HepG2 (cell line): ENCODE data around the gene PRKD2. TPM values are rescaled to one million over a fixed set of nuclear protein-coding genes. Genes with fewer than 3 reads are reported as not detected.

Source experiments
- ATAC-seq: fragments of 200-7000 bp; cut with Tn5 transposase; 3 replicates; pipeline ENCODE4 v1.9.1; 2020; ENCODE audit warnings: mild to moderate bottlenecking, moderate library complexity
- BruUV-seq: library from RNA; stranded (reverse); fragments of 400-500 nt; replicated peaks from 2 replicates; lab custom pipeline; 2021; lab: Mats Ljungman, UMichigan
- CTCF ChIA-PET: fragments of 300-600 bp; formaldehyde crosslinking; extraction: SDS; loops from one replicate; lab custom pipeline; 2021; ENCODE audit warnings: low total read pairs, inconsistent platforms, low intra/inter-chr PET ratio; lab: Yijun Ruan, JAX
- POLR2A ChIA-PET: fragments of 350-600 bp; sonication (Branson Sonifier 250); formaldehyde crosslinking; loops from one replicate; lab custom pipeline; 2020; ENCODE audit warnings: antibody characterized with exemption, inconsistent platforms; lab: Yijun Ruan, JAX
- DNase-seq: peaks from one replicate; pipeline ENCODE4 v3.0.0-alpha.2; 2015; ENCODE audit warnings: low spot score
- FAIRE-seq: peaks from 3 replicates; lab custom pipeline; 2011; peaks lifted over from hg19 to GRCh38; lab: Jason Lieb, UNC
- H2AFZ ChIP-seq: one replicate; pipeline ENCODE4 v1.6.1; 2011; ENCODE audit warnings: low read length, inconsistent platforms
- H3K27ac ChIP-seq: fragments of 300-600 bp; 3 replicates; pipeline ENCODE4 v1.8.0; 2011; ENCODE audit warnings: mixed run types, mild to moderate bottlenecking, mixed read lengths, low read length, inconsistent platforms; ENCODE audit not compliant: insufficient read depth; ENCODE audit errors: extremely low read length
- H3K27me3 ChIP-seq, 2 experiments: fragments of 200-600 bp in 1 of 2; 2 replicates in 1 of 2; 3 replicates in 1 of 2; pipeline versions ENCODE4 v1.6.0 to v1.8.0; 2011; ENCODE audit warnings: low read length in 2 of 2, mild to moderate bottlenecking in 2 of 2, moderate library complexity in 2 of 2, inconsistent platforms in 1 of 2; ENCODE audit not compliant: insufficient read depth in 2 of 2, control insufficient read depth in 1 of 2
- H3K36me3 ChIP-seq, 2 experiments: fragments of 200-600 bp in 1 of 2; replicated peaks in 1 of 2; 2 replicates in 1 of 2; 3 replicates in 1 of 2; pipeline versions ENCODE4 v1.5.1 to v1.8.0; 2011; ENCODE audit warnings: low read length in 2 of 2, inconsistent platforms in 1 of 2; ENCODE audit not compliant: insufficient read depth in 2 of 2, control insufficient read depth in 1 of 2
- H3K4me1 ChIP-seq: 2 replicates; pipeline ENCODE4 v1.5.1; 2012; ENCODE audit warnings: low read length, inconsistent platforms; ENCODE audit not compliant: insufficient read depth
- H3K4me2 ChIP-seq: 2 replicates; pipeline ENCODE4 v1.6.0; 2011; ENCODE audit warnings: low read depth, low read length, inconsistent platforms
- H3K4me3 ChIP-seq, 3 experiments: fragments of 200-600 bp in 1 of 3; sonication (generic), shearing (Covaris generic) in 1 of 3; replicated peaks in 1 of 3; 2 replicates each; pipeline ENCODE4 v1.5.1; 2011 to 2016; ENCODE audit warnings: low read length in 3 of 3, inconsistent platforms in 2 of 3, low read depth in 2 of 3, mild to moderate bottlenecking in 2 of 3, control low read depth in 1 of 3, mixed read lengths in 1 of 3; ENCODE audit not compliant: insufficient read depth in 1 of 3
- H3K79me2 ChIP-seq: one replicate; pipeline ENCODE4 v1.6.1; 2011; ENCODE audit warnings: low read length, inconsistent platforms; ENCODE audit not compliant: insufficient read depth
- H3K9ac ChIP-seq: 2 replicates; pipeline ENCODE4 v1.6.0; 2011; ENCODE audit warnings: mild to moderate bottlenecking, low read depth, low read length, inconsistent platforms; ENCODE audit not compliant: insufficient read depth
- H3K9me3 ChIP-seq: 2 replicates; pipeline ENCODE4 v1.5.1; 2012; ENCODE audit warnings: mild to moderate bottlenecking, low read length
- H4K20me1 ChIP-seq: 2 replicates; pipeline ENCODE4 v1.6.0; 2011; ENCODE audit warnings: inconsistent platforms, mild to moderate bottlenecking, low read length, moderate library complexity; ENCODE audit not compliant: insufficient read depth
- AGO2 ChIP-seq: fragments of 200-400 bp; formaldehyde crosslinking; optimal IDR thresholded peaks from 2 replicates; pipeline ENCODE3; 2017; ENCODE audit warnings: mild to moderate bottlenecking, low read depth, low read length, moderate library complexity
- POLR2G ChIP-seq: fragments of 200-400 bp; formaldehyde crosslinking; IDR thresholded peaks from 2 replicates; pipeline ENCODE4 v1.6.1; 2018; ENCODE audit warnings: mild to moderate bottlenecking, low read depth, low read length, moderate library complexity
- RBM22 ChIP-seq: fragments of 200-400 bp; formaldehyde crosslinking; optimal IDR thresholded peaks from 2 replicates; pipeline ENCODE3; 2017; ENCODE audit warnings: mild to moderate bottlenecking, low read length, moderate library complexity
- ZNF264 ChIP-seq: sonication (generic); formaldehyde crosslinking; IDR thresholded peaks from 2 replicates; pipeline ENCODE4 v1.4.0; 2020; ENCODE audit warnings: missing genetic modification reagents
- ZNF615 ChIP-seq: sonication (generic); formaldehyde crosslinking; IDR thresholded peaks from 2 replicates; pipeline ENCODE4 v1.5.0; 2020; ENCODE audit warnings: mild to moderate bottlenecking, missing genetic modification reagents, borderline replicate concordance
- WGBS: methylation state at CpG from one replicate; pipeline ENCODE4 v1.1.6; 2017; ENCODE audit warnings: low lambda C conversion rate; 5-methylcytosine and 5-hydroxymethylcytosine counted together
- in situ Hi-C: cut with HindIII; loops from 2 replicates; pipeline ENCODE4 v1.10.0; 2017; ENCODE audit warnings: low pct_unique_long_range_greater_than_20kb; ENCODE audit not compliant: extremely low pct_ligation_motif_present
- intact Hi-C: fragments of 100-400 bp; cut with micrococcal nuclease; formaldehyde crosslinking; loops from one replicate; pipeline ENCODE4 v1.10.0; 2022; ENCODE audit not compliant: unreplicated experiment
- polyA plus RNA-seq, 8 experiments: library from polyadenylated mRNA; depleted of rRNA in 3 of 8; stranded (reverse) in 7 of 8; unstranded in 1 of 8; fragments of >200 nt; fragmentation: Illumina TruSeq in 4 of 8; extraction: Trizol in 4 of 8; gene quantifications; 2 replicates each; pipeline versions ENCODE4 v1.2.1 to v1.2.3, GENCODE V29; 2011 to 2016; ENCODE audit warnings: low read depth in 4 of 8, missing spikeins in 1 of 8, mixed read lengths in 1 of 8; ENCODE audit not compliant: insufficient read depth in 1 of 8
- total RNA-seq, 5 experiments: library from RNA; depleted of rRNA; stranded (reverse); fragments of >200 nt; fragmentation: Illumina TruSeq; extraction: Trizol; gene quantifications; 2 replicates each; pipeline ENCODE4 v1.2.3, GENCODE V29; 2016; ENCODE audit warnings: low read depth in 1 of 5
- TF ChIP-seq, protein P1 (sequence below): sonication (generic); formaldehyde crosslinking; IDR thresholded peaks from 2 replicates; pipeline ENCODE4 v1.9.0; 2022; ENCODE audit warnings: missing genetic modification reagents, mild to moderate bottlenecking, borderline replicate concordance

PRKD2 gene
- total and polyA plus RNA-seq, 2 of the 13 experiments (the other 11 are each of a cell fraction or from before 2014, with no cell fraction given) = 6.7 to 7.3 TPM

DNA sequence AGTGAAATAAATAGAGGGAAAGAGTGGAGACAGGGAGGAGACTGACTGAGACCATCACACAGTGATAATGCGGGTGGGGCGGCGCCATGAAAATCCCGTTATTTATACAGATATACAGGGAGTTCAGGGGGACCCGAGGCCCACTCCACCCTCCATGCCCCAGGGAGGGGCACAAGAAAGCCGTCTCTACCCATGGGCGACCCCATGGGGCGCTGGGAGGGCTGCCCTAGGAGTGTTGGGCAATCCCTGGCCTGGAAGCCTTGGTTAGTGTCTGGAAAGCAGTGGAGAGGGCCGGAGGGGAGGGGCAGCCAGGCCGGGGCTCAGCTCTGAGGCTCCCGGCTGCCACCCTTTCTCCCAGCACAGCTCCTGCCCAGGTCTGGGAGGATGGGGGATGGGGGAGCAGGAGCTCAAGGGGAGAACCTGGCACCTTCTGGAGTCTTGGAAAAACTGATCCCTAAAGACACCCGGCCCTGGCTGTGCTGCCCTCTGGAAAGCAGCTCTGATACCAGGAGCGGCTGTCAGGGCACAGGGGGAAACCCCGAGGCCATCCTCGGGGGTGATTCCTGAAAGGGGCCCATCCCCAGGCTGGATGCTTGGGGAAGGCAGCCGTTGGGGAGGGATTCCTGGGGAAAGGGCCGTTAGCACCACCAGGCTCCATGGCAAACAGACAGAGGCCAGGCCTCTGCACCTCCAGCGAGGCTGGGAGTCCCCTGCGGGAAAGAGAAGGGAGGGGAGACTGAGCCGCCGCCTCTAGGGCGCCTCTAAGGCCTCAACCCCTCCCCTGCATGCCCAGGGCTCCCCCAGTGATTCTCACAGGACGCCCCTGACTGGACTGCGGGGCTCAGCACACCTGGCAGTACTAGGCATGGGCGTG, 3.0 kb upstream of the PRKD2 start:
- no peak overlapping the region for H3K9ac ChIP-seq
- no peaks in the 10 kb centered on the region for H3K9me3 ChIP-seq
- no peak overlapping the region for H3K27ac ChIP-seq
- peaks cover 17 to 33% of the 10 kb centered on the region in 2 experiments for H3K36me3 ChIP-seq
- intact Hi-C loops (no loop called here), in situ Hi-C loops (no loop called here)
- no peak for ATAC-seq
- CTCF ChIA-PET = no interaction called here
- no peak overlapping the region for H3K4me2 ChIP-seq
- BruUV-seq = no TSS peak
- H2AFZ ChIP-seq = no peak overlapping the region
- H3K4me1 ChIP-seq = peaks cover 26% of the 10 kb centered on the region
- no peaks in the 10 kb centered on the region; a peak in 1 of 5 replicates for H3K27me3 ChIP-seq
- 92% methylated on average over 17 of the region's 25 CpGs for WGBS
- DNase-seq = no peak
- no peak for FAIRE-seq
- peak; percentile 53 for TF ChIP-seq AGO2
- no peak for TF ChIP-seq ZNF615 (CRISPR knock-in tag)
- peaks cover 18% of the 10 kb centered on the region for H3K79me2 ChIP-seq
- H4K20me1 ChIP-seq = no peaks in the 10 kb centered on the region
- H3K4me3 ChIP-seq = no peak overlapping the region
- POLR2A ChIA-PET = no interaction called here

DNA sequence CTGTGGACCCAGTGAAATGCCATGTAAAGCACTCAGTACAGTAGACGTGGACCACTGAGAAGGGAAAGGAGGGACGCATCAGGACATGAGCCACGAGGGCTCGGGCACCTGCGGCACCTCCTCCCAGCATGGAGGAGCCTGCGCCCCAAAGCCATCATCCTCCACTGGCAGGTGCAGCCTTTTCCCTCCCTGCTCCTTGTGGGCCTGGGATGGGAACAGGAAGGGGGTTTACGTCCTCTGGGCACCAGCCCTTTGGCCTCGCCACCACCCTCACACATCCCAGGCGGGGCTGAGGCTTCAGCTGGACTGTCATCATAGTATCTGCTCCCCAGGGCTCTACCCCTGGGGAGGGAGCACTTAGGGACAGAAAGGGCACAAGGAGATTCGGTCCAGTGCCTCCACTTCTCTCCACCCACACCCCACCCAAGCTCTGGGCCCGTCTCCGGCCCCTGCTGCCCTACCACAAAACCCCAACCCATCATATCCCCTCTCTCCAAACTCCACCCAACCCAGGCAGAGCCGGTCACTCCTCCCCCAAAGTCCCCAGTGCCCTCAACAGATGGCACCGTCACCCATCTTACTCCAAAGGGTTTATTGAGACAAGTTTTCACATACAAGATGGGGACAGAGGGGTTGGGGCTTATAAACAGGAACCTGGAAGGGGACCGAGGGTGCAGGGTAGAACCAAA, 2.2 kb upstream of the PRKD2 start:
- H3K9ac ChIP-seq = no peak overlapping the region
- FAIRE-seq = no peak
- POLR2A ChIA-PET = no interaction called here

More for the DNA sequence above, 2.2 kb upstream of the PRKD2 start:
- no peak overlapping the region for H2AFZ ChIP-seq
- 94% methylated on average over 14 of the region's 15 CpGs for WGBS
- CTCF ChIA-PET = no interaction called here
- no peaks in the 10 kb centered on the region for H3K9me3 ChIP-seq
- in situ Hi-C loops (no loop called here), intact Hi-C loops (no loop called here)
- H3K79me2 ChIP-seq = peaks cover 20% of the 10 kb centered on the region
- no peak overlapping the region for H3K4me3 ChIP-seq
- no peaks in the 10 kb centered on the region for H4K20me1 ChIP-seq
- no peak overlapping the region for H3K4me2 ChIP-seq
- no peak overlapping the region for H3K27ac ChIP-seq
- no peak for ATAC-seq
- TF ChIP-seq, protein P1, sequence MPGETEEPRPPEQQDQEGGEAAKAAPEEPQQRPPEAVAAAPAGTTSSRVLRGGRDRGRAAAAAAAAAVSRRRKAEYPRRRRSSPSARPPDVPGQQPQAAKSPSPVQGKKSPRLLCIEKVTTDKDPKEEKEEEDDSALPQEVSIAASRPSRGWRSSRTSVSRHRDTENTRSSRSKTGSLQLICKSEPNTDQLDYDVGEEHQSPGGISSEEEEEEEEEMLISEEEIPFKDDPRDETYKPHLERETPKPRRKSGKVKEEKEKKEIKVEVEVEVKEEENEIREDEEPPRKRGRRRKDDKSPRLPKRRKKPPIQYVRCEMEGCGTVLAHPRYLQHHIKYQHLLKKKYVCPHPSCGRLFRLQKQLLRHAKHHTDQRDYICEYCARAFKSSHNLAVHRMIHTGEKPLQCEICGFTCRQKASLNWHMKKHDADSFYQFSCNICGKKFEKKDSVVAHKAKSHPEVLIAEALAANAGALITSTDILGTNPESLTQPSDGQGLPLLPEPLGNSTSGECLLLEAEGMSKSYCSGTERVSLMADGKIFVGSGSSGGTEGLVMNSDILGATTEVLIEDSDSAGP = 0 out of 2 replicates have a peak, but pooled peaks have one; percentile 20
- peak; percentile 71 for TF ChIP-seq AGO2
- no peak for TF ChIP-seq ZNF264 (CRISPR knock-in tag)
- TF ChIP-seq RBM22 = peak; percentile 47
- TF ChIP-seq POLR2G = peak; percentile 37; the same call in 1 of the 2 replicates
- TF ChIP-seq, all 625 proteins: peak for 4
- Histone ChIP-seq H3K27me3 (no peaks in the 10 kb centered on the region; a peak in 1 of 5 replicates), H3K4me1 (peaks cover 27% of the 10 kb centered on the region), H3K36me3 (peaks cover 12 to 26% of the 10 kb centered on the region in 2 experiments)
- no TSS peak for BruUV-seq
- no peak for DNase-seq
